Left ventricle myocardium superior (tissue), 1 donor: ENCODE measurements around the gene OTUD1. TPM values are rescaled to one million over a fixed set of nuclear protein-coding genes. Genes with fewer than 3 reads are reported as not detected.
"Not testable (repeated sequence)": the region's sequence is repeated elsewhere in the genome, so short reads cannot be mapped to it uniquely, and the experiment has no call there.

Experiments used
- ATAC-seq: fragments of 200-7000 bp; cut with Tn5 transposase; one replicate; pipeline ENCODE4 v1.9.1; 2020; ENCODE audit warnings: mild to moderate bottlenecking, moderate library complexity
- DNase-seq: peaks from one replicate; pipeline ENCODE4 v3.0.0-alpha.2; 2020
- intact Hi-C: fragments of 100-400 bp; cut with micrococcal nuclease; formaldehyde crosslinking; loops from one replicate; pipeline ENCODE4 v1.11.0; 2022
- long read RNA-seq: library from polyadenylated mRNA; unstranded; transcript quantifications from one replicate; pipeline ENCODE4 v2.0.0, GENCODE V29; 2021
- total RNA-seq: library from RNA; stranded (reverse); fragmentation: NEBNext Ultra II Directional; extraction: Animal tissue kit (Norgen Biotek cat#: 25700); gene quantifications from one replicate; pipeline ENCODE4 v1.2.1, GENCODE V29; 2021
- donor health status: DM: no; HTN: yes; CAD: no; lungs with severe emphysema.

Gene OTUD1, protein sequence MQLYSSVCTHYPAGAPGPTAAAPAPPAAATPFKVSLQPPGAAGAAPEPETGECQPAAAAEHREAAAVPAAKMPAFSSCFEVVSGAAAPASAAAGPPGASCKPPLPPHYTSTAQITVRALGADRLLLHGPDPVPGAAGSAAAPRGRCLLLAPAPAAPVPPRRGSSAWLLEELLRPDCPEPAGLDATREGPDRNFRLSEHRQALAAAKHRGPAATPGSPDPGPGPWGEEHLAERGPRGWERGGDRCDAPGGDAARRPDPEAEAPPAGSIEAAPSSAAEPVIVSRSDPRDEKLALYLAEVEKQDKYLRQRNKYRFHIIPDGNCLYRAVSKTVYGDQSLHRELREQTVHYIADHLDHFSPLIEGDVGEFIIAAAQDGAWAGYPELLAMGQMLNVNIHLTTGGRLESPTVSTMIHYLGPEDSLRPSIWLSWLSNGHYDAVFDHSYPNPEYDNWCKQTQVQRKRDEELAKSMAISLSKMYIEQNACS
- total RNA-seq = 14.6 TPM
- long read RNA-seq, transcript OTUD1-201 (1 exons, 2,933 nt) = major isoform, 78 of 78 reads
- long read RNA-seq, partial matches to known transcripts = 0 of 78 reads
- long read RNA-seq, other reads (novel, unspliced or antisense) = 0 of 78 reads

GRCh38 chr10:23438547-23439451 is at the start of gene OTUD1:
Gene OTUD1, plus strand, starts transcription at chr10:23439075. Its CDS starts 383 bp downstream, at chr10:23439458.
- peak; percentile 92 for ATAC-seq
- peak; percentile 99 for DNase-seq
- intact Hi-C loops = no loop called here

DNA sequence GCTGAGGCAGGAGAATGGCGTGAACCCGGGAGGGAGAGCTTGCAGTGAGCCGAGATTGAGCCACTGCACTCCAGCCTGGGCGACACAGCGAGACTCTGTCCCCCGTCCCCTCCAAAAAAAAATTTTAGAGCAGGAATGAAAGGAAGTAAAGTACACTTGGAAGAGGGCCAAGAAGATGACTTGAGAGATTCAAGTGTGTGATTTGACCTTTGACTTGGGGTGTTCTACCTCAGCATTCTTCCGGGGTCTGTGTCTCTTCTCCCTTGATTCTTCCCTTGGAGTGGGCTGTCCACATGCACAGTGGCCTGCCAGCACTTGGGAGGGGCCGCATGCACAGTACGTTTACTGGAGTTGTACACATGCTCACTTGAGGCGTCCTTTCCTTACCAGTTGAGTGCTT is 48.5 kb upstream of the OTUD1 start:
- DNase-seq, ATAC-seq, intact Hi-C loops: not testable (repeated sequence)

DNA sequence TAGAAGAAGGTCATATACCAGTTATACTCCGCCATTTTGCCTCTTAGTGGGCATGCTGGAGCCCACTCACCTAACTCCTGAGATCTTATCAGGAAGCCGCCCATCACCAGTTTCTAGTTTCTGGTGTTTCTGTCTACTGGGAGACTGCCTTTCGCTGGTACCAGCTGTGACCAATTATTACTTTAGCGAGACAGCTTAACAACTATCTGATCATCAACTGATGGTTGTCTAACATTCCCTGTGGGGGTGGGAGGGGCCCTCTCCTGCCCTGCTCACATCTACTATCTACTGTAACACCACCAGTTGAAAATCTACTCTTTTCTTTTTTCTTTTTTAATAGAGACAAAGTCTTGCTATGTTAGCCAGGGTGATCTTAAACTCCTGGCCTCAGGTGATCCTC is 48.1 kb upstream of the OTUD1 start:
- ATAC-seq (no peak), DNase-seq (no peak)
- intact Hi-C loops = no loop called here

DNA sequence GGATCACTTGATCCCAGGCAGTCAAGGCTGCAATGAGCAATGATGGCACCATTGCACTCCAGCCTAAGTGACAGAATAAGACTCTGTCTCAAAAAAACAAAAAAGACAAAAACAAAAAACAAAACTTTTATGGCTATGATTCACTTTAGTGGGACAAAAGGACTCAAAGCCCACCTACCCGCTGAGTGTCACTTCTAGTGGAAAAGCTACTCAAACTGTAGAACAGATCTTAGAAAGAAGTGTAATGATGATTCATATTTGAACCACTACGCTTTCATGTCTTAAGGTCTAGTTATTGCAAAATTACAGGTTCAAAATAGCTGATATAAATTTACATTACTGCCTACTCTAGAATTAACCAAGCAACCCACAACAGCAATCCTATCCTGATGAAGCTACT is 47.1 kb upstream of the OTUD1 start:
- DNase-seq (no peak), ATAC-seq (no peak)
- intact Hi-C loops = no loop called here

- DNase-seq (no peak), ATAC-seq (no peak)
- intact Hi-C loops = no loop called here
Observed at GRCh38 chr10:23395017-23395416, 43.9 kb upstream of the OTUD1 start.

DNA sequence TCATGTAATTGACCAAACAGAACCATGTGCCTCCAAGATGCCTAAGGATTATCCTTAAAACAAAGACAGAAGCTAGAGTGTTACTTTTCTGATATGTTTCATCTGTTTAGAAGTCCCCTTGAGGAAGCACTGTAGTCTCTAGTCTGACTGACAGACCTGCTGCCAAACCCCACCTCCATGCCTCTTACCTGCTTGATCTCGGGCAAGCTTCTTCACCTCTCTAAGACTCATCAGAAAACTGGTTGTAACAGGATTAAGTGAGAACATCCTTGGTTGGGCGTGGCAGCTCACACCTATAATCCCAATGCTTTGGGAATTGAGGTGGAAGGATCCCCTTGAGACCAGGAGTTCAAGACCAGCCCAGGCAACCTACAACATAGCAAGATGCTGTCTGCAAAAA is 42.2 kb upstream of the OTUD1 start:
- ATAC-seq (no peak), DNase-seq (no peak)
- intact Hi-C loops = no loop called here

GRCh38 chr10:23399701-23400144 is 39.2 kb upstream of the OTUD1 start:
- DNase-seq (peak; percentile 54), ATAC-seq (peak; percentile 95)

GRCh38 chr10:23402856-23403255 is 36.0 kb upstream of the OTUD1 start:
- intact Hi-C loops = no loop called here
- DNase-seq (no peak), ATAC-seq (no peak)

More at GRCh38 chr10:23399701-23400144, 39.2 kb upstream of the OTUD1 start:
- intact Hi-C loops = no loop called here

DNA sequence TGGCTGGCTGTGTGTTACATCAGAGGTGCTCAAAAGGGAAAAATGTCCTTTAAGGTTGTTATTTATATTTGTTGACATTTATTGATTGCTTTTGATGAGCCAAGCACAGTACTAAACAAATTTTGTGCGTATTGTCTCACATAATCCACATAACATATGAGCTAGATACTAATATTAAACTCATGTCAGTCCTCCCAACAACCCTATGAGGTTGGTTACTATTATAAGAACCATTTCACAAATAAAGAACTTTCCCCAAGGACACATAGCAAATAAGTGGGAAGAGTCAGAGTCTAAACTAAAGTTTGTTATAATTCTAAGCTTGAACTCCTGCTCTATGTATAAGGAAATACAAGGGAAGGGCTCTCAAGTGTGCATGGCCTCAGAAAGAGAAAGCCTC is 35.6 kb upstream of the OTUD1 start:
- intact Hi-C loops = no loop called here
- peak; percentile 4 for ATAC-seq
- DNase-seq = no peak

DNA sequence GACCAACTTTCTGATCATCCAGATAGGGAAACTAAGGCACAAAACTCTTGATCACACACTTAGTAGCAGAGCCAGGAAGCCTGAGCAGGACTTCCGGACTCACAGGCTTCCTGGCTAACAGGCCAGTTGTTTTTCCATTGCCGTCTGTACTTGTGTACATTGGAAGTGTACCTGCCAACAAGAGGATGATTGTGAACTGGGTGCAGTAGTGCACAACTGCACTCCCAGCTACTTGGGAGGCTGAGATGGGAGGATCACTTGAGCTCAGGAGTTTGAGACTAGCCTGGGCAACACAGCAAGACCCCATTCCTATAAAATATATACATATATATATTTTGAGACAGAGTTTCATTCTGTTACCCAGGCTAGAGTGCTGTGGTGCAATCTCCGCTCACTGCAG is 35.2 kb upstream of the OTUD1 start:
- intact Hi-C loops = no loop called here
- DNase-seq (no peak), ATAC-seq (no peak)

DNA sequence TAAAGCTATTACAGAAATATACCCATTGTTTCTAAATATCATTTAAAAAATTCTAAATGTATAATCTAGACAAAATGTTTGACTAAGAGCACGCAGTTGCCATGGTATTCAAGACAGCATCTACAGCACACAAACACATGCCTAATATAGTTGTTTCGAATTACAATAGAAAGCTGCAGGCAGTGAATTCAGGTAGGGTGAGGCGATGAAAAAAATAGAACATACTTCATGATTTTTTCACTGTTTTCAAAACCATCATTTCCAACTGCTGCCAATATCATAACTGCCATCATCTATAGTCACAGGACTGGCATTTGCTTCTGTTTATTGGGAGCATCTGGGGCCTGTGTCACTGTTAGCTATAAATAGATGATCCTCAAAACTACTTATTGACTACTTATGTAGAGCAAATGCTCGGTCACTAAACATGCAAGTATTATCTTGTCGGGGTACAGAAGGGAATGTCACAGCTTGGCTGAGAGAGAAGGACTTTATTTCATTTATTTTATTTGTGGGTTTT is 34.4 kb upstream of the OTUD1 start:
- DNase-seq = no peak
- ATAC-seq = no peak
- intact Hi-C loops = no loop called here

DNA sequence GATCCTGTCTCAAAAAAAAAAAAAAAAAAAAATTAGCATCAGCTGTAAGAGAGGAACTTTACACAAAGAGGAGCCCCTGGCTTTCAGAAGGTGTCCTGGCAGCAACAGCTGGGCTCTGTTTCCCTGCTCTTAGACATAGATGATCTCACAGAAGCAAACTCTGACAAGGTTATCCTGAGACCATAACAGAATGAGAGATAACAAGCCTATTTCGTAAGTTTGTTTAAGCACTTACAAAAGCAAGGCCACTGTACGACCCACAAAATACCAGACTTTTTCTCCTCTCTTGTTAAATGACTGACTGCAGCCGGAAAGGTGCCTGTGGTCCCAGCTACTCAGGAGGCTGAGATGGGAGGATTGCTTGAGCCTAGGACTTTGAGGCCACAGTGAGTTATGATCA is 33.3 kb upstream of the OTUD1 start:
- intact Hi-C loops = no loop called here
- no peak for DNase-seq
- peak; percentile 76 for ATAC-seq

DNA sequence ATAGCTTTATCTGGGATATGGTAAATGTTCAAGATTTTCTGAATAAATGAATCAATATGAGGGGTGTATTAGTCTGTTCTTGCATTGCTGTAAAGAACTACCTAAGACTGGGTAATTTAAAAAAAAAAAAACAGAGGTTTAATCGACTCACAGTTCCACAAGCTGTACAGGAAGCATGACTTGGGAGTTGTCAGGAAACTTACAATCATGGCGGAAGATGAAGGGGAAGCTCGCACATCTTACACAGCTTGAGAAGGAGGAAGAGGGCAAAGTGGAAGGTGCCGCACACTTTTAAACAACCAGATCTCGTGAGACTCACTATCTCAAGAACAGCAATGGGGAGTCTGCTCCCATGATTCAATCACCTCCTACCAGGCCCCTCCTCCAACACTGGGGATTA is 32.5 kb upstream of the OTUD1 start:
- intact Hi-C loops = no loop called here
- ATAC-seq (no peak), DNase-seq (no peak)

DNA sequence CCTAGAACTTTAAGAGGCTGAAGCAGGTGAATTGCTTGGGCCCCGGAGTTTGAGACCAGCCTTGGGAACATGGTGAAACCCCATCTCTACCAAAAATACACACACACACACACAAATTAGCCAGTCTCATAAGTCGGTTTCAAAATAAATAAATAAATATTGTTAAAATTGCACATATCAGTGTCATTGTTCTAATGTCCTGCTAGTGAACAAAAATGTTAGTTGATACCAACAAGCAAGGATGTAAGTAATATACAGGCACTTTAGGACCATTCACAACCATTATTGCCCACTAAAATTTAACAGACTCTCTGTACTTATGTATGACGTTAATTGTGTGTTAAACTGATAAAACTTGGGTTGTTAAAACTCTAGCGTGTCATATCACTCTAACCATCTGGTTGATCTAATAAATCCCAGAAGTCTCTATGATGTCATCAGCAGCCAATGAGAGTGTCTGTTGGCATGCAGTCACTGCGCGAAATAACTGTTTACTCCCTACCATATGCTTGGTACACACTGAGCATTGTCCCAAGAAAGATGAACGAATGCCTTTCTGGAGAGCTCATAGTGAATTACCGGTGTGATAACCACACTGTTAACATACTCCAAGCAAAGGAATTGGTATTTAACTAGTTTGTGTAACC is 30.4 kb upstream of the OTUD1 start:
- no peak for DNase-seq
- intact Hi-C loops = no loop called here
- no peak for ATAC-seq

GRCh38 chr10:23412223-23412622 is 26.7 kb upstream of the OTUD1 start:
- intact Hi-C loops = no loop called here
- DNase-seq = no peak
- ATAC-seq = no peak

GRCh38 chr10:23413629-23414089 is 25.2 kb upstream of the OTUD1 start:
- no peak for DNase-seq
- no peak for ATAC-seq
- intact Hi-C loops = no loop called here

GRCh38 chr10:23414658-23415057 is 24.2 kb upstream of the OTUD1 start:
- DNase-seq (no peak), ATAC-seq (no peak)
- intact Hi-C loops = no loop called here

DNA sequence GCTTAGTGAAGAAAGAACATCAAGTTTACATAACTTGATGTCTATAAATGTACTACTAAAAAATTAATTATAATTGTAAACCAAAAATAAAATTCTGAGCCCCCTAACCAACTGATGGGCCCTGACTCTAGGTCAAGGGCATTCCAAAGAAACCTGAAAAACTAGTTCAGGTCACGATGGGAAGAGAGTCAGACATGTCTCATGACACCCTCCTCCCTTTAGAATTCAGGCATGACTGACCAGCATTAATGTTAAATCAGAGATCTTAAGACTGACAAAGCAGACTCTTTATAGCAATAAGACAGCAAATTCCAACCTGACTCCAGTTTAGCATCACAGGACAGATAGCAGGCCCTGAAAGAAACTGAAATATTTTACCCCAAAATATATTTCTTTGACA is 21.6 kb upstream of the OTUD1 start:
- ATAC-seq (no peak), DNase-seq (no peak)
- intact Hi-C loops = no loop called here

DNA sequence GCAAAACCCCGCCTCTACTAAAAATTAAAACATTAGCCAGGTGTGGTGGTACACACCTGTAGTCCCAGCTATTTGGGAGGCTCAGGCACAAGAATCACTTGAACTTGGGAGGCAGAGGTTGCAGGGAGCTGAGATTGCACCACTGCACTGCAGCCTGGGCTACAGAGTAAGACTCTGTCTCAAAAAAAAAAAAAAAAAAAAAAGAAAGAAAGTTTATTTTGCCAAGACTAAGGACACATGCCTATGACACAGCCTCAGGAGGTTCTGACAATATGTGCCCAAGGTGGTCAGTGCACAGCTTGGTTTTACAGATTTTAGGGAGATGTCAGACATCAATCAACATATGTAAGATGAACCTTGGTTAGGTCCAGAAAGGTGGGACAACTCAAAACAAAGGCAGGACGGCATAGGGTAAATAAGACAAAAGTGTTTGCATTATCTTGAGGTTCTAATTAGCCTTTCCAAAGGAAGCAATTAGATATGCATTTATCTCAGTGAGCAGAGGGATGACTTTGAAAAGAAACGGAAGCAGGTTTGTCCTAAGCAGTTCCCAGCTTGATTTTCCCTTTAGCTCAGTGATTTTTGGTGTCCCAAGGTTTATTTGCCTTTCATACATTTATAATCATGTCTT is 20.7 kb upstream of the OTUD1 start:
- no peak for ATAC-seq
- intact Hi-C loops = no loop called here
- DNase-seq = no peak
